Activated CD8-positive, alpha-beta memory T cell treated with anti-CD3 and anti-CD28 coated beads, Interleukin-2, amount 50 U/mL, for 1 hour (primary cell): Measurements from ENCODE around the gene TMEM150B.

ENCODE experiments used
- DNase-seq: peaks from one replicate; pipeline ENCODE4 v3.0.0-alpha.2; 2020; ENCODE audit errors: extremely low read depth

The TMEM150B gene

GRCh38 chr19:55354698-55355212, 29.6 kb upstream of the TMEM150B start, which contains the start of gene COX6B2:
Gene COX6B2 (minus strand): TSS chr19:55354719. CDS start chr19:55354521, 198 bp downstream.
- no peak for DNase-seq

- no peak for DNase-seq
Measured at GRCh38 chr19:55353803-55354697, 28.9 kb upstream of the TMEM150B start.

- DNase-seq: no peak
Measured at GRCh38 chr19:55353356-55353802, 28.2 kb upstream of the TMEM150B start.

GRCh38 chr19:55352549-55353145, 27.5 kb upstream of the TMEM150B start:
- no peak for DNase-seq

GRCh38 chr19:55352040-55352439, 26.9 kb upstream of the TMEM150B start:
- no peak for DNase-seq

- DNase-seq: no peak
Measured at GRCh38 chr19:55350620-55351315, 25.6 kb upstream of the TMEM150B start.

- DNase-seq: no peak
Measured at GRCh38 chr19:55348317-55349034, 23.3 kb upstream of the TMEM150B start.

GRCh38 chr19:55347442-55348009, 22.4 kb upstream of the TMEM150B start:
- DNase-seq: no peak

GRCh38 chr19:55346725-55347441, 21.7 kb upstream of the TMEM150B start:
- no peak for DNase-seq

- DNase-seq: no peak
Measured at GRCh38 chr19:55345818-55346724, 20.9 kb upstream of the TMEM150B start.

- no peak for DNase-seq
Measured at GRCh38 chr19:55345101-55345817, 20.1 kb upstream of the TMEM150B start.

GRCh38 chr19:55344444-55344843, 19.3 kb upstream of the TMEM150B start:
- DNase-seq: no peak

GRCh38 chr19:55341595-55342531, 16.7 kb upstream of the TMEM150B start:
- DNase-seq: no peak

GRCh38 chr19:55341171-55341588, 16.0 kb upstream of the TMEM150B start:
- no peak for DNase-seq

- DNase-seq: no peak
Measured at GRCh38 chr19:55340784-55341147, 15.6 kb upstream of the TMEM150B start.

- DNase-seq: no peak
Measured at GRCh38 chr19:55339889-55340783, 15.0 kb upstream of the TMEM150B start.
